ENCODE measurements around the gene KCMF1. TPM values are rescaled to one million over a fixed set of nuclear protein-coding genes. Genes with fewer than 3 reads are reported as not detected.

The KCMF1 gene
- total and polyA plus RNA-seq, 2 experiments from 2014 or later: 50.8 to 63.0 TPM

- Histone ChIP-seq H3K27ac (peak overlapping the region; percentile 85), H2AFZ (no peak overlapping the region), H3K4me2 (peak overlapping the region; percentile 39), H3K36me3 (replicated peaks; ENCODE audit: insufficient read depth, low read depth) (no peaks in the 10 kb centered on the region), H3K79me2 (peaks cover 10% of the 10 kb centered on the region), H3K27me3 (no peaks in the 10 kb centered on the region), H3K4me1 (ENCODE audit: insufficient read depth) (peaks cover 26% of the 10 kb centered on the region), H3K9me3 (ENCODE audit: low read depth) (no peaks in the 10 kb centered on the region), H4K20me1 (ENCODE audit: insufficient read depth, poor library complexity, severe bottlenecking) (no peaks in the 10 kb centered on the region), H3K4me3 (no peak overlapping the region), H3K9me2 (replicated peaks; ENCODE audit: insufficient read depth) (no peaks in the 10 kb centered on the region)
- no peak for TF ChIP-seq EZH2phosphoT487 (IDR thresholded peaks at IDR 0.05; ENCODE audit: low read depth, severe bottlenecking, unreplicated experiment)
- TF ChIP-seq EZH2 (IDR thresholded peaks at IDR 0.05; ENCODE audit: borderline replicate concordance): no peak
- TF ChIP-seq CTCF (IDR thresholded peaks at IDR 0.05; ENCODE audit: poor library complexity): no peak
- no peak for DNase-seq (ENCODE audit: low spot score)
Observed at GRCh38 chr2:84957771-84958134, 13.2 kb upstream of the KCMF1 start.

GRCh38 chr2:84958135-84959059 lies 12.6 kb upstream of the KCMF1 start:
- Histone ChIP-seq H3K36me3 (replicated peaks; ENCODE audit: insufficient read depth, low read depth) (no peaks in the 10 kb centered on the region), H4K20me1 (ENCODE audit: insufficient read depth, poor library complexity, severe bottlenecking) (no peaks in the 10 kb centered on the region), H3K27ac (peak overlapping the region; percentile 85), H3K4me3 (no peak overlapping the region), H3K4me2 (peak overlapping the region; percentile 39), H2AFZ (no peak overlapping the region), H3K79me2 (peaks cover 14% of the 10 kb centered on the region), H3K4me1 (ENCODE audit: insufficient read depth) (peaks cover 26% of the 10 kb centered on the region), H3K9me2 (replicated peaks; ENCODE audit: insufficient read depth) (no peaks in the 10 kb centered on the region), H3K27me3 (no peaks in the 10 kb centered on the region), H3K9me3 (ENCODE audit: low read depth) (no peaks in the 10 kb centered on the region)
- TF ChIP-seq EZH2phosphoT487 (IDR thresholded peaks at IDR 0.05; ENCODE audit: low read depth, severe bottlenecking, unreplicated experiment) (no peak), EZH2 (IDR thresholded peaks at IDR 0.05; ENCODE audit: borderline replicate concordance) (no peak), CTCF (IDR thresholded peaks at IDR 0.05; ENCODE audit: poor library complexity) (no peak)
- peak; percentile 75 for DNase-seq (ENCODE audit: low spot score)
- WGBS (ENCODE audit: low lambda C conversion rate, missing lambda C conversion rate): 41% methylated on average over 12 of the region's 12 CpGs

GRCh38 chr2:84959095-84959565 lies 11.8 kb upstream of the KCMF1 start:
- H4K20me1 ChIP-seq (ENCODE audit: insufficient read depth, poor library complexity, severe bottlenecking): no peaks in the 10 kb centered on the region
- TF ChIP-seq EZH2phosphoT487 (IDR thresholded peaks at IDR 0.05; ENCODE audit: low read depth, severe bottlenecking, unreplicated experiment) (no peak), CTCF (IDR thresholded peaks at IDR 0.05; ENCODE audit: poor library complexity) (no peak), EZH2 (IDR thresholded peaks at IDR 0.05; ENCODE audit: borderline replicate concordance) (no peak)
- peaks cover 14% of the 10 kb centered on the region for H3K79me2 ChIP-seq
- 58% methylated on average over 10 of the region's 10 CpGs for WGBS (ENCODE audit: low lambda C conversion rate, missing lambda C conversion rate)
- H3K9me2 ChIP-seq (replicated peaks; ENCODE audit: insufficient read depth): no peaks in the 10 kb centered on the region
- peak overlapping the region; percentile 85 for H3K27ac ChIP-seq
- H3K36me3 ChIP-seq (replicated peaks; ENCODE audit: insufficient read depth, low read depth): no peaks in the 10 kb centered on the region
- H3K4me1 ChIP-seq (ENCODE audit: insufficient read depth): peaks cover 29% of the 10 kb centered on the region
- peak; percentile 50 for DNase-seq (ENCODE audit: low spot score)
- H3K27me3 ChIP-seq: no peaks in the 10 kb centered on the region
- H3K9me3 ChIP-seq (ENCODE audit: low read depth): no peaks in the 10 kb centered on the region
- no peak overlapping the region for H2AFZ ChIP-seq
- no peak overlapping the region for H3K4me3 ChIP-seq
- H3K4me2 ChIP-seq: peak overlapping the region; percentile 34

Data from hepatocyte (in vitro differentiated cells).